ENCODE data around the gene TNNC1.

The TNNC1 gene

DNA sequence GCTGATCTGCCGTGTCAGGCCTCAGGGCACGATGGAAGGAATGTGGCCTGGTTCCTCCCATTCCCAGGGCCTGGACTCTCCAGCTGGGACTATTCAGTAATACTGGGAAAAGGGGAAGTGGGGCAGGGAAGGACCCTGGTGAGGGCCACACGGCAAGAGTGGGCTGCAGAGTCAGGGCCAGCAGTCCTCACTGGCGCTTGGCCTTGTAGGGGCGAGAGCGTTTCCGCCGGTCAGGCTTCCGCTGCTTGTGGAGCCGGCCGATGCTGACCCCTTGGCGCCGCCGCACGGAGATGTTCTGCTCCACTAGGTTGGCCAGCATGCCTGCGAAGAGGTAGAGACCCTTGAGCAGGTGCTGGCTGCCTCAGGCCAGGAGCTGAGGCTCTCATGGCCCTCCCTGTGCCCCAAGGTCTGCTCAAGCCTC is 51.7 kb downstream of the TNNC1 start:
- TF ChIP-seq, protein P1, sequence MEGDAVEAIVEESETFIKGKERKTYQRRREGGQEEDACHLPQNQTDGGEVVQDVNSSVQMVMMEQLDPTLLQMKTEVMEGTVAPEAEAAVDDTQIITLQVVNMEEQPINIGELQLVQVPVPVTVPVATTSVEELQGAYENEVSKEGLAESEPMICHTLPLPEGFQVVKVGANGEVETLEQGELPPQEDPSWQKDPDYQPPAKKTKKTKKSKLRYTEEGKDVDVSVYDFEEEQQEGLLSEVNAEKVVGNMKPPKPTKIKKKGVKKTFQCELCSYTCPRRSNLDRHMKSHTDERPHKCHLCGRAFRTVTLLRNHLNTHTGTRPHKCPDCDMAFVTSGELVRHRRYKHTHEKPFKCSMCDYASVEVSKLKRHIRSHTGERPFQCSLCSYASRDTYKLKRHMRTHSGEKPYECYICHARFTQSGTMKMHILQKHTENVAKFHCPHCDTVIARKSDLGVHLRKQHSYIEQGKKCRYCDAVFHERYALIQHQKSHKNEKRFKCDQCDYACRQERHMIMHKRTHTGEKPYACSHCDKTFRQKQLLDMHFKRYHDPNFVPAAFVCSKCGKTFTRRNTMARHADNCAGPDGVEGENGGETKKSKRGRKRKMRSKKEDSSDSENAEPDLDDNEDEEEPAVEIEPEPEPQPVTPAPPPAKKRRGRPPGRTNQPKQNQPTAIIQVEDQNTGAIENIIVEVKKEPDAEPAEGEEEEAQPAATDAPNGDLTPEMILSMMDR (IDR thresholded peaks at IDR 0.05; ENCODE audit: insufficient read depth, missing control alignments) = no peak
- FAIRE-seq = no peak
- no peak for DNase-seq (ENCODE audit: insufficient read length, low spot score)

DNA sequence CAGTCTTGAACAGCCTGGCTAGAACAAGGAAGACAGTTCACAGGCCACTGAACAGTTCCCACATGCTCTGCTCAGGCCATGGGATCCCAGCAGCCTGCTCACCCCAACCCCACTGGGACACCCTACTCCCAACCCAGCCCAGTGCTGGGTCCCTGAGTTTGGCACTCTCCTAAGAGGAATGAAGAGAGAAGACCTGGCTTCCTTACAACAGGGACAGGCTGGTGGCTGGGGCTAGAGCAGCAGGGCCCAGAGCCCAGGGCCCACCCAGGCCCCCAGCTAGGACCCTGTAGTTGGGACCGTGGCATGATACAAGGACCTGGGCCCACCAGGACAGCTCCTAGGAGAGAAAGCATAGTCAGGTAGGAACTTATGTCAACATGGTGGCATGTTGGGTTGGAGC is 52.3 kb downstream of the TNNC1 start:
- FAIRE-seq (no peak), DNase-seq (ENCODE audit: insufficient read length, low spot score) (no peak)
- TF ChIP-seq, protein P1 (IDR thresholded peaks at IDR 0.05; ENCODE audit: insufficient read depth, missing control alignments) = no peak

Data from D721Med (cell line).